ENCODE data around the gene LDLRAD3.

- TF ChIP-seq POLR2A (IDR thresholded peaks at IDR 0.05; ENCODE audit: low read length) (no peak), GATA1 (IDR thresholded peaks at IDR 0.05; ENCODE audit: low read depth, low read length) (no peak)
These were observed 320.4 kb downstream of the LDLRAD3 start for GRCh38 chr11:36264011-36264972.

Measured in erythroblast (primary cell).